C4-2B (cell line): Measurements from ENCODE around the gene CENPP.

Experiments
- CTCF ChIP-seq: fragments of 450-650 bp; conservative IDR thresholded peaks from 2 replicates; pipeline ENCODE4 v1.5.1; 2017; ENCODE audit warnings: mild to moderate bottlenecking
- ZFX ChIP-seq: fragments of 450-650 bp; IDR thresholded peaks from 2 replicates; pipeline ENCODE4 v1.6.1; 2017

GRCh38 chr9:92385001-92385400, 59.2 kb downstream of the CENPP start:
- no peak for TF ChIP-seq CTCF
- no peak for TF ChIP-seq ZFX
